Measurements from ENCODE around the gene UCN. TPM values are rescaled to one million over a fixed set of nuclear protein-coding genes. Genes with fewer than 3 reads are reported as not detected.
"Not testable (repeated sequence)": the region's sequence is repeated elsewhere in the genome, so short reads cannot be mapped to it uniquely, and the experiment has no call there.

UCN gene
- total and polyA plus RNA-seq, 7 experiments from 2014 or later, result 0.35 to 6.5 (median 3.1) TPM

GRCh38 chr2:27272537-27273522, 35.4 kb downstream of the UCN start:
- Mint-ChIP-seq H3K27me3 (peaks cover 9 to 32% (median 15%) of the 10 kb centered on the region in 5 donors), H3K27ac (peak overlapping the region in 1 of 9 donors; percentile 87)
- ChIA-PET CTCF (interaction anchor here (0.6 to 1.2 kb wide), 2 partner anchors 30 to 303 kb away, joined by 3 to 4 read pairs; partner anchors contain the start of gene MAPRE3), POLR2A (interaction anchor here (0.6 kb wide), 1 partner anchor 137 kb away, joined by 3 read pairs; no protein-coding TSS in a partner anchor)
- H3K36me3 ChIP-seq (ENCODE audit: control insufficient read depth in 2 of 3, insufficient read depth in 3 of 3, low read length in 3 of 3); H3K9me3 Mint-ChIP-seq; ATAC-seq; intact Hi-C loops (cut with micrococcal nuclease); H3K27me3 ChIP-seq (ENCODE audit: control insufficient read depth in 2 of 2, insufficient read depth in 2 of 2, low read length in 2 of 2); H3K4me3 ChIP-seq (ENCODE audit: low read length); H3K4me1 Mint-ChIP-seq; H3K36me3 Mint-ChIP-seq; H3K4me1 ChIP-seq (ENCODE audit: control insufficient read depth in 2 of 2, insufficient read depth in 2 of 2, low read length in 2 of 2); DNase-seq; H3K27ac ChIP-seq (ENCODE audit: low read depth, low read length); H3K4me3 Mint-ChIP-seq; H3K9me3 ChIP-seq (ENCODE audit: control insufficient read depth in 2 of 3, low read length in 3 of 3): not testable (repeated sequence)

GRCh38 chr2:27271631-27272340, 36.5 kb downstream of the UCN start:
- Mint-ChIP-seq H3K9me3 (no peaks in the 10 kb centered on the region), H3K4me3 (no peak overlapping the region), H3K4me1 (peaks cover 0 to 4% (median 0%) of the 10 kb centered on the region in 7 donors), H3K27me3 (peaks cover 9 to 27% (median 10%) of the 10 kb centered on the region in 5 donors), H3K36me3 (no peaks in the 10 kb centered on the region), H3K27ac (no peak overlapping the region)
- ATAC-seq, result no peak
- CTCF ChIA-PET, result no interaction called here
- no peak for DNase-seq
- Histone ChIP-seq H3K27ac (ENCODE audit: low read depth, low read length) (no peak overlapping the region), H3K27me3 (ENCODE audit: control insufficient read depth in 2 of 2, insufficient read depth in 2 of 2, low read length in 2 of 2) (no peaks in the 10 kb centered on the region), H3K4me3 (ENCODE audit: low read length) (no peak overlapping the region), H3K9me3 (ENCODE audit: control insufficient read depth in 2 of 3, low read length in 3 of 3) (no peaks in the 10 kb centered on the region), H3K36me3 (ENCODE audit: control insufficient read depth in 2 of 3, insufficient read depth in 3 of 3, low read length in 3 of 3) (no peaks in the 10 kb centered on the region), H3K4me1 (ENCODE audit: control insufficient read depth in 2 of 2, insufficient read depth in 2 of 2, low read length in 2 of 2) (no peaks in the 10 kb centered on the region)
- POLR2A ChIA-PET, result interaction anchor here (0.6 kb wide), 2 partner anchors 138 to 176 kb away, joined by 3 read pairs; no protein-coding TSS in a partner anchor
- intact Hi-C loops (cut with micrococcal nuclease), result no loop called here

- Mint-ChIP-seq H3K27ac (no peak overlapping the region), H3K4me3 (no peak overlapping the region), H3K9me3 (no peaks in the 10 kb centered on the region), H3K36me3 (no peaks in the 10 kb centered on the region), H3K27me3 (peaks cover 9 to 24% (median 11%) of the 10 kb centered on the region in 5 donors), H3K4me1 (peaks cover 0 to 2% (median under 1%) of the 10 kb centered on the region in 7 donors)
- ChIA-PET POLR2A (no interaction called here), CTCF (no interaction called here)
- Histone ChIP-seq H3K27me3 (ENCODE audit: control insufficient read depth in 2 of 2, insufficient read depth in 2 of 2, low read length in 2 of 2) (peaks cover 0 to 3% of the 10 kb centered on the region in 2 donors), H3K36me3 (ENCODE audit: control insufficient read depth in 2 of 3, insufficient read depth in 3 of 3, low read length in 3 of 3) (no peaks in the 10 kb centered on the region), H3K27ac (ENCODE audit: low read depth, low read length) (no peak overlapping the region), H3K4me1 (ENCODE audit: control insufficient read depth in 2 of 2, insufficient read depth in 2 of 2, low read length in 2 of 2) (no peaks in the 10 kb centered on the region), H3K4me3 (ENCODE audit: low read length) (no peak overlapping the region), H3K9me3 (ENCODE audit: control insufficient read depth in 2 of 3, low read length in 3 of 3) (no peaks in the 10 kb centered on the region)
- ATAC-seq, result no peak
- no peak for DNase-seq
- intact Hi-C loops (cut with micrococcal nuclease), result no loop called here
Observed at GRCh38 chr2:27270670-27271069, 37.6 kb downstream of the UCN start.

- Mint-ChIP-seq H3K9me3 (no peaks in the 10 kb centered on the region), H3K27me3 (peaks cover 9 to 24% (median 16%) of the 10 kb centered on the region in 5 donors), H3K4me3 (no peak overlapping the region), H3K36me3 (no peaks in the 10 kb centered on the region), H3K27ac (no peak overlapping the region), H3K4me1 (peaks cover 0 to 7% (median 4%) of the 10 kb centered on the region in 7 donors)
- H3K27ac ChIP-seq (ENCODE audit: low read depth, low read length), result no peak overlapping the region
- no peak overlapping the region for H3K4me3 ChIP-seq (ENCODE audit: low read length)
- H3K36me3 ChIP-seq (ENCODE audit: control insufficient read depth in 2 of 3, insufficient read depth in 3 of 3, low read length in 3 of 3), result no peaks in the 10 kb centered on the region
- intact Hi-C loops (cut with micrococcal nuclease), result no loop called here
- H3K9me3 ChIP-seq (ENCODE audit: control insufficient read depth in 2 of 3, low read length in 3 of 3), result no peaks in the 10 kb centered on the region
- ChIA-PET POLR2A (no interaction called here), CTCF (no interaction called here)
- H3K27me3 ChIP-seq (ENCODE audit: control insufficient read depth in 2 of 2, insufficient read depth in 2 of 2, low read length in 2 of 2), result peaks cover 5 to 6% of the 10 kb centered on the region in 2 donors
- ATAC-seq (no peak), DNase-seq (no peak)
- H3K4me1 ChIP-seq (ENCODE audit: control insufficient read depth in 2 of 2, insufficient read depth in 2 of 2, low read length in 2 of 2), result no peaks in the 10 kb centered on the region
Observed at GRCh38 chr2:27270131-27270530, 38.1 kb downstream of the UCN start.

GRCh38 chr2:27268296-27268695, 39.9 kb downstream of the UCN start:
- H3K9me3 ChIP-seq (ENCODE audit: control insufficient read depth in 2 of 3, low read length in 3 of 3); H3K4me3 Mint-ChIP-seq; ATAC-seq; CTCF ChIA-PET; POLR2A ChIA-PET; H3K4me3 ChIP-seq (ENCODE audit: low read length); H3K9me3 Mint-ChIP-seq; H3K27me3 ChIP-seq (ENCODE audit: control insufficient read depth in 2 of 2, insufficient read depth in 2 of 2, low read length in 2 of 2); H3K27ac Mint-ChIP-seq; intact Hi-C loops (cut with micrococcal nuclease); DNase-seq; H3K36me3 Mint-ChIP-seq; H3K36me3 ChIP-seq (ENCODE audit: control insufficient read depth in 2 of 3, insufficient read depth in 3 of 3, low read length in 3 of 3); H3K27ac ChIP-seq (ENCODE audit: low read depth, low read length): not testable (repeated sequence)
- peaks cover 8 to 16% of the 10 kb centered on the region in 2 donors for H3K4me1 ChIP-seq (ENCODE audit: control insufficient read depth in 2 of 2, insufficient read depth in 2 of 2, low read length in 2 of 2)
- peaks cover 11 to 17% (median 15%) of the 10 kb centered on the region in 7 donors for H3K4me1 Mint-ChIP-seq
- peaks cover 15 to 31% (median 25%) of the 10 kb centered on the region in 5 donors for H3K27me3 Mint-ChIP-seq

GRCh38 chr2:27265536-27265870, 42.7 kb downstream of the UCN start:
- Mint-ChIP-seq H3K36me3 (peaks cover 0 to 4% (median 0%) of the 10 kb centered on the region in 5 donors), H3K27ac (no peak overlapping the region), H3K4me3 (peak overlapping the region in 6 of 10 donors; percentile 46 to 85 (median 70)), H3K9me3 (no peaks in the 10 kb centered on the region), H3K4me1 (peaks cover 23 to 33% (median 29%) of the 10 kb centered on the region in 7 donors), H3K27me3 (peaks cover 28 to 46% (median 39%) of the 10 kb centered on the region in 5 donors)
- intact Hi-C loops (cut with micrococcal nuclease), result loop anchor here (1.0 to 2.0 kb wide), 4 partner anchors 15 to 57 kb away; partner anchors contain the start of genes CAD (in 1 of the 2) and MPV17 (in 1 of the 2)
- Histone ChIP-seq H3K36me3 (ENCODE audit: control insufficient read depth in 2 of 3, insufficient read depth in 3 of 3, low read length in 3 of 3) (no peaks in the 10 kb centered on the region), H3K9me3 (ENCODE audit: control insufficient read depth in 2 of 3, low read length in 3 of 3) (no peaks in the 10 kb centered on the region), H3K27me3 (ENCODE audit: control insufficient read depth in 2 of 2, insufficient read depth in 2 of 2, low read length in 2 of 2) (peaks cover 6 to 18% of the 10 kb centered on the region in 2 donors), H3K27ac (ENCODE audit: low read depth, low read length) (no peak overlapping the region), H3K4me3 (ENCODE audit: low read length) (peak overlapping the region; percentile 59), H3K4me1 (ENCODE audit: control insufficient read depth in 2 of 2, insufficient read depth in 2 of 2, low read length in 2 of 2) (peaks cover 8 to 23% of the 10 kb centered on the region in 2 donors)
- CTCF ChIA-PET, result interaction anchor here (0.9 to 1.3 kb wide), 4 partner anchors 10 to 152 kb away, joined by 3 to 6 read pairs (median 3); partner anchors contain the start of gene DNAJC5G
- ATAC-seq, result no peak
- POLR2A ChIA-PET, result interaction anchor here (1.2 to 1.3 kb wide), 2 partner anchors 14 to 194 kb away, joined by 3 to 4 read pairs; partner anchors contain the start of gene OST4
- no peak for DNase-seq
